ENCODE measurements around the gene PLS1.

Gene PLS1

DNA sequence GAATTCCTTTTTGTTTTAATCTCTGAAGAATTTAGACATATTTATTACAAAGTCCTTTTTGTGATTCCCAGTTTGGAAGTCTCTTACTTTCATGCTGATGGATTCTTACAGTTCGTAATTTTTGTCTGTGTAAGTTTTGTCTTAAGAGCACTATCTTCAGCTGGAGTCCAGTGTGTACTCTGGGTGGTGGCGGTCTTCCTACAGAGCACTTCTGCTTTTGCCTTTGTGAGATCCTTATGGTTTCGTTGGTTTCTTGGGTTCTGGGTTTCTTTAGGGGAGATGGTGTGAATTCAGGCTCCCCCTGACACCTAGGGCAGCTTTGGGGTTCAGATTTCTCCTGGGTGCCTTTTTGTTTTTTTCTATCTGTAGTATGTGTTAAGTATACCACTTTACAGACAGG is 45.3 kb downstream of the PLS1 start:
- no peak for DNase-seq (ENCODE audit: low read depth, low spot score)

DNA sequence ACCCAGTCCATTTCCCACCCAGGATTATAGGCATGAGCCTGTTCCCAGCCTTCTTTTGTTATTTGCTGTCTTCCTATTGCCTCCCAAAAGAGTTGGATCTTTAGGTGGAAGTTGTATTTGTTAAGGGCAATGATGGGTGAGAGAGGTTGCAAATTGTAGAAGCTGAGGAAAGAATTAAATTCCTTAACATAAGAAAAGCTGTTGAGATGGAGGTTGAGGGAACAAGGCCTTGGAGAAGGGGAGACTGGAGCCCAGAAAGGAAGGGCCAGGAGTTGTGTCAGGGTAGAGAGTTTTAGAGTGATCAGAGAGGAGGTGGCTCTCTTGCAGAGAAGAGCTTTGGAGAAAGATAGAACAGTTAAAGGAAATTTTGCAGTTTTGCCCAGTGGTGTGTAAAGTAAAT is 46.8 kb downstream of the PLS1 start:
- DNase-seq (ENCODE audit: low read depth, low spot score), result no peak

DNA sequence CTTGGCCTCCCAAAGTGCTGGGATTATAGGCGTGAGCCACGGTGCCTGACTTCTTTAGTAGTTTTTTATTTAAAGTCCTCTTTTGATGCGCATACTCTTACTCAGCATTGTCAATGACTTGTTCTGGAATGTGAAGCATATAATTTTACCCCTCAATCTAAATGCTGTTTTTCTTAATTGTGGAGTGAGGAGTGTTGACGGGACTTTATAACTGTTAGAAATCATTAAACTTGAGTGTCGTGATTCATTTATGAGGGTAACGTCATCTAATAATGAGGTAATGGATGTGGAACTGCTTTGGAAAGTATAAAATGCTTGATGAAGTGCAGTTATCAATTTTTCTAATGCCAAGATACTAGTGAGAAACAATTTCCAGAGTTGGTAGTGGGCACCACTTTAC is 48.3 kb downstream of the PLS1 start:
- DNase-seq (ENCODE audit: low read depth, low spot score), result no peak

DNA sequence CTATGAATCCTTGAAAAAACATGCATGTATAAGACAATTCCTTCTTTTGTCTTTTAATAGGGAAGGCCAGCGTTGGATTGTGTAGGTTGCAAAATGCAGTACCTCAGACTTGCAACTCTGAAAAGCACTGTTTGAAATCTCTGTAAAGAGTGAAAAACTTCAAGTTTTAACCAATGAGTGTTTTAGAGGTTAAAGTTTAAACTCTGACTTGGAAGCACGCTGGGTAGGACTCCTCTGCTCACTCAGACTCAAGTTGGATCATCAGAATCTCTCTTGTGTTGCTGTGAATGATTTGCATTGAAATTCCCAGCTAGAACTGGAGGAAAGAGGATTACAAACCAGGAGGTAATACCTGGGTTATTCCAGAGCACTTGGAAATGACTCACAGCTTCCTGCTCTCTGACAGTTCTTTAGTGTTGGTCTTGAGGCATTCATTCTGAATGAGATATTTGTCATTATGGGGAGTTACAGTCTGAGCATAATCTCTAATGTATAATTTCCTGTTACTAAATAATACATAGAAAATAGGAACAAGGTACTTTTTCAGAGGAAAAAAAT is 49.1 kb downstream of the PLS1 start:
- DNase-seq (ENCODE audit: low read depth, low spot score), result no peak

DNA sequence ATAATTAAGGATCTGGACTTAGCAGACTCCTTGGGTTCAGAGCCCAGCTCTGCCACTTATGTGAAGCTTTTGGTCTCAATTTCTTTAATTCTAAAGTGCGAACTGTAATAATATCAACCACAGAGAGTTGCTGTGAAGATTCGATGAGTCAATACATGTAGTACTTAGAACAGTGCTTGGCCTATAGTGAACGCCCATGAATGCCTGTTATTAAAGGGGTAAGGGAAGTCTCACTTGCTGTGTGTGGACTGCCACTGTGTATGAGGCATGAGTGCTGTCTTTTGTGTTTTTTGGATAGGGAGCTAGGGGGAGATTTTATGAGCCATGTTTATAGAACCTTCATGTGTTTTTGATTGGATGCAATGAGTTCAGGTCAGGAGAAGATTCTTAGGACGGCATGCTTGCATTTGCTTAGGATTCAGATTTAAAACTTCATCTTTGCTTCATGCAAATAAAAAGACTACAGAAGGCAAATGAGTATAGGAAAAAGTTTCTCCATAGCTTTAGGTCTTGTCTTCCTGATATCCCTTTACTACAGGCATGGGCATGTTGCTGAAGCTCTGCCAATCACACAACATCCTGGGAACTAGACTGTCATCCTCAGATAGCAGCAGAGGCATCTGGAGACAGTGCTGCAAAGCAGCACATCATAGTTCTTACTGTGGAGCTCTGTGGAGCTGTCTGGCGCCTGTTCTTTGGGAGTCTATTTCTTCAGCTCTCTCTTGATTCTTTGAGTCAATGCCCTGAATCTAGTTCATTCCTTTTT is 50.0 kb downstream of the PLS1 start:
- DNase-seq (ENCODE audit: low read depth, low spot score), result no peak

DNA sequence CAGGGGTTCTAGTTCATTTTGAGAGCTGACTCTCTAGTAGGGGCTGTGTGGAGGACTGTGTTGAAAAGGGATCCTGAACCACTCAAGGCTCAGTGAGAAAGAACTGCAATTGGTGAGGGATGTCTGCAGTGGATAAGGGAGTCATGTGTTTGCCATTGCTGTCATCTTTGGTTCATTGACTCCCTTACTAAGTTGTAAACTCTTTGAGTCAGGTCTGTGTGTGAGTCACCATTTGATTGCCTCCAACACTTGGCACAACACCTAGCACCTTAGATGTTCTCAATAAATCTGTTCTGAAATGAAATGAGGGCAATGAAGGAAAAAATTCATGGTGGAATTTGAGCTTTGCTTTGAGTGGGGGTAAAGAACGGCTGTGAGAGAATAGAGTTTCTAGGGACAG is 51.7 kb downstream of the PLS1 start:
- no peak for DNase-seq (ENCODE audit: low read depth, low spot score)

DNA sequence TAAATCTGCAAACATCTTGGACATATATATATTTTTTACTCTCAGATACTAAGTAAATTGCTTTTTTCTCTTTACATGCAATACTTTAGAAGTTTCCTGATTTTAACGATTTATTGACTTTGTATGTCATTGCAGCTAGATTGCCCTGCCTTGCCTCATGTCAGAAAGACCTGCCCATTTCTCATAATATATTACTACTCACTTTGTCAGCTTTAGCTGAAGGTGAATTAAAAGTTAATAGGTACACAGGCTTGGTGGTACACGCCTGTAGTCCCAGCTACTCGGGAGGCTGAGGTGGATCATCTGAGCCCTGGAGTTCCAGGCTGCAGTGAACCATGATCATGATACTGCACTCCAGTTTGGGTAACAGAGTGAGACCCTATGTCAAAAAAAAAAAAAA is 52.8 kb downstream of the PLS1 start:
- DNase-seq (ENCODE audit: low read depth, low spot score), result no peak

DNA sequence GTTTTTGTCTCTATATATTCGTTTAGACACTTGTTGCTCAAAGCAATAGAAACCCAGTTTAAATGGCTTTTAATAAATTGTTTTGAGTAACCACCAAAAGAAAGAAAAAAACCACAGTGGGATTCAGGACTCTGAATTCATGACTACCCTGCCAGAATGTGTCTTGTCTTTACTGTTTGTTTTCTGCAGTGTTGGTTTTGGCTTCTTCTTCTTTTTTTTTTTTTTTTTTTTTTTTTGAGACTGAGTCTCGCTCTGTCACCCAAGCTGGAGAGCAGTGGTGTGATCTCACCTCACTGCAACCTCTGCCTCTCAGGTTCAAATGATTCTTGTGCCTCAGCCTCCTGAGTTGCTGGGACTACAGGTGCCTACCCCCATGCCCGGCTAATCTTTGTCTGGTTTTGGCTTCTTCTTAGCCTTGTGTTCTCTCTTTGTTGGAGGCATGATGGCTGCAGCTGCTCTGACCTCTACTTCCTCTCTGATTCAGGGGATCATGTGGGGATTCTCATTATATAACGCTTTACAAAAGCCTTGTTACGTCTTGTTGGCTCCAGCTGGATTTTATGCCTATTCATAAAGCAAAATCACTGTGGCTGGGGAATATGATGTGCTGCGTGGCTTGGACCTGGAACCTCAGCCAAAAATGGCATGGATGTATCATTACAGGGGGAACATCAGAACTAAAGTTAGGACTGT is 54.0 kb downstream of the PLS1 start:
- DNase-seq (ENCODE audit: low read depth, low spot score), result no peak

DNA sequence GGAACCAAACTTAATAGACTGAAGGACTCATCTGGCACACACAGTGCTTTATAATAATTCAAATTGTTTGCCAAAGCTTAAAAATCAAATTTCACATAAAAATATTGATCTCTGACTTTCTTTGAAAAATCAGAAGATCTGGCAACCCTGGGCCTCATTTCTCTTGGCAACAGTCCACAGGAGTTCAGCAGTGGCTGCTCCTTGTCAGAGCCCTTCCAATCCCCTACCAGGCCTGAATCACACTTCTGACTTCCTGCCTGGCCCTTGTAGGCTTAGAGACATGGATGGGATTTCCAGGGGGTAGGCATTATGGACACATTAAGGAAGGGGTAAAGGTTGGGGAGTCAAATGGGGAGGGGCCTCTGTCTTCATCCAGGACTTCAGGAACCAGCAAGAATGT is 55.5 kb downstream of the PLS1 start:
- no peak for DNase-seq (ENCODE audit: low read depth, low spot score)

DNA sequence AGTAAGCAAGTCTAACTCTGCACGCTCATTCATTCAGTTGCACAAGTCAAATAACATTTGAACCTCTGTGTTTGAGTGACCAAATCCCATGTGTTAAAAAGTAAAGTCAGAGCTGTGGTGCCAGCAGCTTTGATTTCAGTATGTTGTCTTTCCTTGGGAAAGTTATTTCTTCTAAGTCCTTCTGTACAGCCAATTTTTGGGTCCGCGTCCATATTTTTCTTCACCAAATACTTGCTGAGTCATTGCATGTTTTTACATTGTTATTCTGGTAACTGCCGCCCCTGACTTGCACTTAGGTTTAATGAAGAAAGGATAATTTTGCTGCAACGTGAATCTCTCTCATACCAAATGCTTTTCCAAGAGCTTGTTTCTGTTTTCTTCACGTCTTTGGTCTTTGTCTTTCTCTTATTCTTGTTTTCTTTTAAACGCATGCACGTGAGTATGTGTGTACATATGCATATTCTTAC is 56.7 kb downstream of the PLS1 start:
- no peak for DNase-seq (ENCODE audit: low read depth, low spot score)

DNA sequence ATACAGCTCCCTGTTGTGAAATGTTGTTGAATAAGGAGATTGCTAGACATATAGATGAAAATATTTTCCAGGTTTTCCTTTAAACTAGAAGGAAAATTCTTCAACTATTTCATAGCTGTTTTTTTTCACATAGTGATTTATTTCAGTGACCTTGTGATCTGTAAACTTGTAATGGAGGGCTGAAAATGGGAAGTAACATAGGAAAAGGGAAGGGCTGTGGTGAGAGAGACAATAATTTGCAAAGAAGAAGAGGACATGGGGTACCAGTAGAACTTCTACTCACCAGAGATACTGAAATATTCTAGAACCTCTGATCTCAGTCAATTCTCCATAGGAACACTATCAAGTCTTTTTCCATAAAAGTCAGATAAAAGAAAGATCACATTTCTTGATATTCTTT is 60.4 kb downstream of the PLS1 start:
- no peak for DNase-seq (ENCODE audit: low read depth, low spot score)

DNA sequence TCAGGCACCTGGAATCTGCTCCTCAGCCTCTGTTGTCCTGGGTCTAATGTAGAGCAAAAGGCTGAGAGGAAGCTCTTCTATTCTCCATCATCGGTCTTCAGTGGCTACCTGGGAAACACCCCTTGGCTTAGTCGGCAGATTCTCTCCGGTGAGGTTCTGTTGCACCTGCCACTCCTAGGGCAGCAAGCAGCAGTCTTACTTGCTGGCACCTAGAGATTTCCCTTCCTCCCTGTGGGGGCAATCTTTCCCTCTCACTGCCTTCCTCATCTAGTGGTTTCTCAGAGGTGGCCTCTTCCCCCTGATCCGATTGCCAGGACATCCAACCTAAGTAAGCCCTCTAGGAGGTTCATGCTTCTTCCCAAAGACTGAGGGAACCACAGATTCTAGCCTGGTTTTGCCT is 60.8 kb downstream of the PLS1 start:
- peak; percentile 7 for DNase-seq (ENCODE audit: low read depth, low spot score)

DNA sequence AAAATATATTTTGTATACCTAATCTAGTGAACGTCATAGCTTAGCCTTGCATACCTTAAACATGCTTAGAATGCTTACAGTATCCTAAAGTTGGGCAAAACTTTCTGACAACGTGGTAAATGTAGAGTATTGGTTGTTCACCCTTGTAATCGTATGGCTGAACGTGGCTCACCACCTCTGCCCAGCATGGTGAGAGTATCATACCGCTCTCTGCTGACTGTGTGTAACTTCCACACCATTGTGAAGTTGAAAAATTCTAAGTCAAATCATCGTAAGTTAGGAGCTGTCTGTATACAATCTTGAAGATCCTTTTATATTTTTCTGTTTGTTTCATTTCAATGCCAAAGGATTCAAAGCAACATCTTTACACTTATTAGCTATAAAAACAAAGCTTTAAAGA is 64.2 kb downstream of the PLS1 start:
- no peak for DNase-seq (ENCODE audit: low read depth, low spot score)

DNA sequence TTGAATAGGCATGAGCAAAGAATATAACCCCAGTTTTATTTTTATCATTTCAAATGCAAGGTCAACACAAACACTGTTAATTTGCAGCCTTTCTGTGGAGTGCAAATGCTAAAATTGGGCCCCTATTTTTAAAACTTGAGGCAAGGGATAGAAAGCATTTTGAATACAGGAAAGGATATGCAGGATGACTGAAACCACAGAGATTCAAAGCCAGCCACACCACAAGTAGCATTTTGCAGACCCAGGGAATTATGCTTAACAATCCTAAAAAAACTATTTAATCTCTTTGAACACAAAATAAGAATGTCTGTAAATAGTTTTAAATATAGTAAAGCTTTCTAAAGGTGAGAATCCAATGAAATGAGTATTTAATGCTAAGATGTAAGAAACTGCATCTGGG is 64.7 kb downstream of the PLS1 start:
- DNase-seq (ENCODE audit: low read depth, low spot score), result no peak

DNA sequence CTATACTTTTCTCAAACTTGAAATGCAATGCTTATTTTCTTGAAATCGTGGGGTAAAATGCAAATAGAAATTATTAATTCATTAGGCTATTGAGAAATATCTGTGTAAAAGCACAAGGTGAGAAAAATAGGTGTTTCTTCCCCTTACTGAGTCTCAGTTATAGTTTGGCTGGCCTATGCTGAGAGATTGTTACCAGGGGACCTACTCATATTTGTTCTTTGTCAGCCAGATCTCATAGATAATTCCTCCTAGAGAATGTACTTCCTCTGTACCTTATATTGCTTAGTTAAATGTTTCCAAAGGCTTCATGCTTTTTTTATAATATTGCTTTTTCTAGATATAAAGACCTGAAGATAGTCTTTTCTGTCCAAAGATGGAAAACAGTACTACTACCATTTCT is 67.7 kb downstream of the PLS1 start:
- no peak for DNase-seq (ENCODE audit: low read depth, low spot score)

DNA sequence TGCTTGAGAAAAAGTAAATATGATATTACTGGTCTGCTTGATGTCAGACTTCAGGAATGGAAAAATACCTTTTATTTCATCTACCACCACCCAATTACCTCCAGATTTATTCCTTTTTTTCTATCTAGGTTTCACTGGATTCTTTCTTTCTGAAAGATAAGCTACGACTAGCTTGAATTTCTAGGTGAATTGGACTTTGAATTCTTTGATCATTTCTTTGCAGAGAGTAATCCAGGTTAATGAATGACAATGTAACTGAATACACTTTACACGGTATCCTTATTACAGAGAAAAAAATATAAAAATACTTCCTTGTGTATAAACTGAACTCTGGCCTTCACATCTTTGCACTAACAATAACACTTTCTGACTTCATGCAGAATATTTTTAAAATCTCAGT is 68.1 kb downstream of the PLS1 start:
- no peak for DNase-seq (ENCODE audit: low read depth, low spot score)

DNA sequence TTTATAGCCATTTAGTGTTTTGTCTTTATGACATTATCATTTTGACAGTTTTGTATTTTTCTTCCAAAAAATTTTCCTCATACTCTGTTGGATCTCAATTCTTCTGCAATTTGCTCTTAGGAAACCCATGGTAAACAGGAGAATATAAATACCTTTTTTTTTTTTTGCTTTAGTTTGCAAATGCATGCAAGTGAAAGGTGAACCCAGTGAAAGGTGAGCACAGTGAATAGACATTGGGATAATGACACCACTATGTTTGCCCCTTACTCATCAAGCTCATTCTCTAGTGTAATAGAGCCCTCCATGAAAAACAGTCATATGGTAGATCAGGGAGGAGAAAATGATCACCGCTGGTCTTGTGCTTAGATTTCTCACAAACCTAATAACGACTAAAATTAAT is 68.6 kb downstream of the PLS1 start:
- DNase-seq (ENCODE audit: low read depth, low spot score), result no peak

DNA sequence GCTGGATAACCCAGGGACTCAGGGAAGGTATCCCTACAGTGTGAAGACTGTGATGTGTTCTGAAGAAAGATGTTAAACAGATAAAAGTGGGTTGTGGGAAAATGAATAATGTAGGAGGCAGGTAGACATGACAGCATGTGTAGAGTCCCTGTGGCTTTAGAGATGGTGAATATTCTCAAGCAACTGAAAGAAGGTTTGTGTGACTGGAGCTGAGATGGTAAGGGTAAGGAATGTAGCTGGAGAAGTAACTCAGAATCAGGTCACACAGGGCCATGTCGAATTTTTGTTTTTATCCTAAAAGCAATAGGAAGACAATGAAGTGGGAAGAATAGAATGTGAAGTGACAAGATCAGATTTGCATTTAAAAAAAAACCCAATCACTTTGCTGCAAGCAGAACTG is 73.9 kb downstream of the PLS1 start:
- no peak for DNase-seq (ENCODE audit: low read depth, low spot score)

DNA sequence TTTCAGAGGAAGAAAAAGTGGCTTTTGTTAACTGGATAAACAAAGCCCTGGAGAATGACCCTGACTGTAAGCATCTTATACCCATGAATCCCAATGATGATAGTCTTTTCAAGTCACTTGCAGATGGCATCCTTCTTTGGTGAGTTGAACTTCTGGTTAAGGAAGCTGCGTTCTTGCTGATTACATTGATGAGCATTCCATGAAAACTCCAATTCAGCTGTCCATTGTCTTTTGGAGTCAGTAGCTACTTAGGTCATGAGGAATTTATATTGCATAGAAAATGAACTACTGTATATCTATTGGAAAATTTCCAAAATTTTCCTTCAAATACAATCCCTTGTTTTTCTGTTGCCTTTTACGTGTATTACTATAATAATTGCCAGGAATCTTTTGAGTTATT is 80.0 kb downstream of the PLS1 start:
- DNase-seq (ENCODE audit: low read depth, low spot score), result no peak

DNA sequence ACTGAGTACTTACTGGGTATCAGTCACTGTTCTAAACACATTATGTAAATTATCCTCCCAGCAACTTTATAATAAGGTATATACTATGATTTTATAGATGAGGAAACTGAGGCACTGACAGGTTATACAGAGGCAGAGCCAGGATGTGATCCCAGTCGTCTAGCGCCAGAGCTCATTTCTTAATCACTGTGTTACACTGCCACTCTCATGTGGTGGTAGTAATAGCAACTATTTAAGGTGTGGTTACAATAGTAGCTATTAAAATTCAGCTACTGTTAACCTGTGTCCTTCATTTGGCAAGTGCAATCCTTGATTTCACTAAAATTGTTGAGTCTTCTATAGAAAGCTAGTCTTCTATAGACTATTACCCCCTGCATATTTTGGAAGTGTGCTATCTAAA is 84.5 kb downstream of the PLS1 start:
- no peak for DNase-seq (ENCODE audit: low read depth, low spot score)

DNA sequence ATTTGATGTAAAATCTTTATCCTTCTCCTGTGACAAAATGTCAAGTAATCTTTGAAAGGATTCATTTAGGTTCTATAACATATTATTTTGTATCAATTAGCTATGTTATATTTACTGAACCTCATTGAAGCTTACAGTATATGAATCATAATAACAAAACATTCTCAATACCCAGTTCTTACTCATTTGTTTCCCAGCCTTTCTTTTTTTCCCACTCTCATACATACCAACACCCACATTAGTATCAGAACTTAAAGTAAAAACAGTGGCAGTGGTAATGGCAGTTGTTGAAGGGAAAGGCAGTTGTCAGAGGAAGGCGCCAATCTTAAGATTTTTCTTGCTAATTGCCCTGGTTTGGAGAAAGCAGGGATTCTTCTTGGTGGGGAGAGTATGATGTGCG is 94.4 kb downstream of the PLS1 start:
- DNase-seq (ENCODE audit: low read depth, low spot score), result no peak

DNA sequence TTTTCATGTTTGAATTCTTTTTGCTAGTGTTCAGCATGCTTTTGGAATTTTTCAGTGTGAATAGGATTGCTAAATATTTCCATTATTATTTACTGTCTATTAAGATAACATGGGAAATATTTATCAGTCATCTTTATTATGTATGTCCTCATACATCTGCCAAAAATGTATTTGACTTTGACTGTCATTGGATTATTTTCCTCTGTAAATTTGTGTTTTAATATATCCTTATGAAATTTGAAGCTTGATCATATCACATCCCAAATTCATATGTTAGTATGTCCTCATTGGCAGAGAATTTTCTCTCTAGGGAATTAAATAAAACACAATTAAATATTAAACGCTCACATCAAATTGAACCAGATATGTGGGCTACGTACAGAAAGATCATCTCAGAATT is 95.3 kb downstream of the PLS1 start:
- no peak for DNase-seq (ENCODE audit: low read depth, low spot score)
